Erythroblast (primary cell): Measurements from ENCODE around the gene KIF19.
"Not testable (repeated sequence)": the region's sequence is repeated elsewhere in the genome, so short reads cannot be mapped to it uniquely, and the experiment has no call there.

Experiments used
- DNase-seq, 2 experiments: peaks; one replicate each; lab custom pipeline; 2025; lab: John Stamatoyannopoulos, UW
- GATA1 ChIP-seq: IDR thresholded peaks from 2 replicates; pipeline ENCODE4 v1.6.1; 2011; ENCODE audit warnings: low read depth, mild to moderate bottlenecking, control low read depth, low read length, moderate library complexity
- POLR2A ChIP-seq: IDR thresholded peaks from 2 replicates; pipeline ENCODE4 v1.6.1; 2011; ENCODE audit warnings: mild to moderate bottlenecking, low read length

The KIF19 gene

GRCh38 chr17:74404789-74405188 is 78.8 kb downstream of the KIF19 start:
- TF ChIP-seq GATA1 (no peak), POLR2A (no peak)
- DNase-seq, result no peak

- DNase-seq, result not testable (repeated sequence)
Observed at GRCh38 chr17:74405311-74405710, 79.3 kb downstream of the KIF19 start.
